Panc1 (cell line): ENCODE results near the gene MAPKAPK3.

ENCODE experiments used
- POLR2AphosphoS5 ChIP-seq: IDR thresholded peaks from 2 replicates; pipeline ENCODE4 v1.6.1; 2012; ENCODE audit warnings: mild to moderate bottlenecking, low read depth, low read length, moderate library complexity
- REST ChIP-seq, 2 experiments: IDR thresholded peaks; 2 replicates each; pipeline ENCODE4 v1.6.1; 2011 to 2012; ENCODE audit warnings: low read depth in 2 of 2, control low read depth in 1 of 2, low read length in 1 of 2, mild to moderate bottlenecking in 1 of 2, moderate library complexity in 1 of 2; ENCODE audit not compliant: insufficient read depth in 1 of 2
- SIN3A ChIP-seq: IDR thresholded peaks from 2 replicates; pipeline ENCODE4 v1.6.1; 2012; ENCODE audit warnings: low read depth, mild to moderate bottlenecking, low read length, moderate library complexity, borderline replicate concordance; ENCODE audit not compliant: insufficient read depth
- TF ChIP-seq, protein P1 (sequence below): fragments of 450-650 bp; IDR thresholded peaks from 2 replicates; pipeline ENCODE4 v1.5.1; 2017; ENCODE audit warnings: mild to moderate bottlenecking

DNA sequence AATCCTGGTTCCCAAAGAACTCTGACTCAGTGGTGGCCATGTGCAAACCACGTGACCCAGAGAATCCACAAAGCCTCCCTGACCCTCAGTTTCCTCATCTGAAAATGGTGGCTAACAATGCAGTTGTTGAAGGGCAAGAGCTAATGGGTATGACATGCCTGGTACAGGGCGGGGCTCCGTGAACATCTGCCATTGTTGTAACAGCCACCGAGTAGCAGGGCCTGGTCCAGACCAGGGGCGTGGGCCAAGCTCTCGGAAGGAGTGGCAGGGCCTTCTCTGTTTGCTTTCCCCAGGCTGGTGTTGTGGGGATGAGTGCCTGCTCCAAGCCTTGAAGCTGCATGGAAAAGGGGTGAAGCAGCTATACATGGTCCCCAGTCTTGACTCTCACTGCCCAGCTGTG, 13.4 kb downstream of the MAPKAPK3 start:
- TF ChIP-seq SIN3A = no peak
- TF ChIP-seq POLR2AphosphoS5 = no peak
- TF ChIP-seq, protein P1, sequence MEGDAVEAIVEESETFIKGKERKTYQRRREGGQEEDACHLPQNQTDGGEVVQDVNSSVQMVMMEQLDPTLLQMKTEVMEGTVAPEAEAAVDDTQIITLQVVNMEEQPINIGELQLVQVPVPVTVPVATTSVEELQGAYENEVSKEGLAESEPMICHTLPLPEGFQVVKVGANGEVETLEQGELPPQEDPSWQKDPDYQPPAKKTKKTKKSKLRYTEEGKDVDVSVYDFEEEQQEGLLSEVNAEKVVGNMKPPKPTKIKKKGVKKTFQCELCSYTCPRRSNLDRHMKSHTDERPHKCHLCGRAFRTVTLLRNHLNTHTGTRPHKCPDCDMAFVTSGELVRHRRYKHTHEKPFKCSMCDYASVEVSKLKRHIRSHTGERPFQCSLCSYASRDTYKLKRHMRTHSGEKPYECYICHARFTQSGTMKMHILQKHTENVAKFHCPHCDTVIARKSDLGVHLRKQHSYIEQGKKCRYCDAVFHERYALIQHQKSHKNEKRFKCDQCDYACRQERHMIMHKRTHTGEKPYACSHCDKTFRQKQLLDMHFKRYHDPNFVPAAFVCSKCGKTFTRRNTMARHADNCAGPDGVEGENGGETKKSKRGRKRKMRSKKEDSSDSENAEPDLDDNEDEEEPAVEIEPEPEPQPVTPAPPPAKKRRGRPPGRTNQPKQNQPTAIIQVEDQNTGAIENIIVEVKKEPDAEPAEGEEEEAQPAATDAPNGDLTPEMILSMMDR = no peak
- no peak for TF ChIP-seq REST (IDR thresholded peaks at IDR 0.05; ENCODE audit: insufficient read depth in 1 of 2, low read depth in 2 of 2, low read length in 1 of 2)
